IPS-20b (cell line): ENCODE results near the gene KLF15.

Experiments
- H3K27ac ChIP-seq: one replicate; pipeline ENCODE4 v1.5.1; 2013; ENCODE audit warnings: low read length
- H3K27me3 ChIP-seq: 2 replicates; pipeline ENCODE4 v1.6.1; 2013; ENCODE audit warnings: mild to moderate bottlenecking, low read length, inconsistent platforms; ENCODE audit not compliant: insufficient read depth
- H3K36me3 ChIP-seq: 2 replicates; pipeline ENCODE4 v1.6.1; 2013; ENCODE audit warnings: low read depth, mild to moderate bottlenecking, inconsistent platforms, low read length, moderate library complexity; ENCODE audit not compliant: insufficient read depth
- H3K4me1 ChIP-seq: 2 replicates; pipeline ENCODE4 v1.6.1; 2013; ENCODE audit warnings: mild to moderate bottlenecking, control low read depth, inconsistent platforms, low read length, moderate library complexity; ENCODE audit not compliant: insufficient read depth
- H3K4me3 ChIP-seq: 2 replicates; pipeline ENCODE4 v1.5.1; 2013; ENCODE audit warnings: mild to moderate bottlenecking, low read length, inconsistent platforms
- H3K9ac ChIP-seq: 2 replicates; pipeline ENCODE4 v1.6.1; 2013; ENCODE audit warnings: low read depth, mild to moderate bottlenecking, inconsistent platforms, low read length, moderate library complexity
- H3K9me3 ChIP-seq: 2 replicates; pipeline ENCODE4 v1.6.1; 2013; ENCODE audit warnings: mild to moderate bottlenecking, low read depth, low read length, inconsistent platforms; ENCODE audit not compliant: insufficient read depth

KLF15 gene

GRCh38 chr3:126380011-126380768 lies 23.0 kb upstream of the KLF15 start:
- Histone ChIP-seq H3K9ac (no peak overlapping the region), H3K4me3 (no peak overlapping the region), H3K36me3 (no peaks in the 10 kb centered on the region), H3K4me1 (no peaks in the 10 kb centered on the region), H3K27me3 (0 out of 2 replicates have a peak, but pooled peaks cover 5% of the 10 kb centered on the region), H3K27ac (no peak overlapping the region), H3K9me3 (no peaks in the 10 kb centered on the region)

- Histone ChIP-seq H3K4me3 (no peak overlapping the region), H3K27me3 (0 out of 2 replicates have a peak, but pooled peaks cover 5% of the 10 kb centered on the region), H3K9ac (no peak overlapping the region), H3K27ac (no peak overlapping the region), H3K36me3 (no peaks in the 10 kb centered on the region), H3K9me3 (no peaks in the 10 kb centered on the region), H3K4me1 (no peaks in the 10 kb centered on the region)
These were observed 21.1 kb upstream of the KLF15 start for GRCh38 chr3:126378341-126378751.

DNA sequence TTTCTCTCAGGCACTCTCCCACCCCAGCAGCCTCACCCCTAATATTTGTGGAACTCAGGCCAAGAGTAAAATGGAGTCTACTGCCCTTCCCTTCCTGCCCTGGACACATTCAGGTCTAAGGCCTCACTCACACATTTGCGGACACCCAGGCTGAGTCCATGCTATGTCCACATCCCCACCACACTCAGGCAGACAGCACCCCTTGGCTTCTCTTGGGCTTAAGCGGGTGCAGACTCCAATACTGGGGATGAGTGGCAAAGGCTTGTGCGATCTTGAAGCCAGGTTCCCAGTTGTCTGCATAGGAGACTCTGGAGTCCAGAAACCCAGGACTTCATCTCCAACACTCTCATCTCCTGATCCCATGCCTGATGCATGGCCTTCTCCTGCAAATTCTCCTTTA lies 20.0 kb upstream of the KLF15 start:
- Histone ChIP-seq H3K4me3 (no peak overlapping the region), H3K9ac (no peak overlapping the region), H3K4me1 (no peaks in the 10 kb centered on the region), H3K9me3 (no peaks in the 10 kb centered on the region), H3K27ac (no peak overlapping the region), H3K27me3 (0 out of 2 replicates have a peak, but pooled peaks cover 5% of the 10 kb centered on the region), H3K36me3 (no peaks in the 10 kb centered on the region)

GRCh38 chr3:126376444-126376843 lies 19.2 kb upstream of the KLF15 start:
- Histone ChIP-seq H3K9ac (no peak overlapping the region), H3K27me3 (0 out of 2 replicates have a peak, but pooled peaks cover 5% of the 10 kb centered on the region), H3K36me3 (no peaks in the 10 kb centered on the region), H3K27ac (no peak overlapping the region), H3K9me3 (no peaks in the 10 kb centered on the region), H3K4me1 (no peaks in the 10 kb centered on the region), H3K4me3 (no peak overlapping the region)

DNA sequence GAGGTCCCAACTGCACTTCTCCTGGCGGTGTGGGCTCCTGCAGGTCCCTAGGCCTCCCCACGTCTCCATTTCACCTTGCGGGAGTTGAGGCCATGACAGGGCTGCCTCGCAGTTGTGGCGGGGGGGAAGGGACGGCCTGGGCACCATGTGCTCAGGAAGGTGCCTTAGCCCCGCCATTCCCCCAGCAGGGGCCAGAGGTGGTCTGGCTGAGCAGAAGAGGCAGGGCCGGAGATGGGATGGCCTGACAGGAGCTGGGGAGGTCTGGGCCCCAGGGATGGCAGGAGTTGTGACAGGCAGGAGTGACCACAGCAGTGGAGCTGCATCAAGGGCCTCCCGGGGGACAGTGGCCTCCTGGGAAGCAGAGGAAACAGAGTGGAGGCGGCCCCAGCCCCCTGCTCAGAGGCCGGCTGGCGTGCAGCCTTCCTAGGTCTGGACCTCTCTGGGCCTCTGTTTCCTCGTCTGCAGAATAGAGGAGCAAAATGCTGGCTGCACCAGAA lies 18.7 kb upstream of the KLF15 start:
- no peak overlapping the region for H3K4me3 ChIP-seq
- no peaks in the 10 kb centered on the region for H3K9me3 ChIP-seq
- no peak overlapping the region for H3K27ac ChIP-seq
- H3K4me1 ChIP-seq, result no peaks in the 10 kb centered on the region
- no peak overlapping the region for H3K9ac ChIP-seq
- no peaks in the 10 kb centered on the region for H3K36me3 ChIP-seq
- H3K27me3 ChIP-seq, result 0 out of 2 replicates have a peak, but pooled peaks cover 5% of the 10 kb centered on the region

DNA sequence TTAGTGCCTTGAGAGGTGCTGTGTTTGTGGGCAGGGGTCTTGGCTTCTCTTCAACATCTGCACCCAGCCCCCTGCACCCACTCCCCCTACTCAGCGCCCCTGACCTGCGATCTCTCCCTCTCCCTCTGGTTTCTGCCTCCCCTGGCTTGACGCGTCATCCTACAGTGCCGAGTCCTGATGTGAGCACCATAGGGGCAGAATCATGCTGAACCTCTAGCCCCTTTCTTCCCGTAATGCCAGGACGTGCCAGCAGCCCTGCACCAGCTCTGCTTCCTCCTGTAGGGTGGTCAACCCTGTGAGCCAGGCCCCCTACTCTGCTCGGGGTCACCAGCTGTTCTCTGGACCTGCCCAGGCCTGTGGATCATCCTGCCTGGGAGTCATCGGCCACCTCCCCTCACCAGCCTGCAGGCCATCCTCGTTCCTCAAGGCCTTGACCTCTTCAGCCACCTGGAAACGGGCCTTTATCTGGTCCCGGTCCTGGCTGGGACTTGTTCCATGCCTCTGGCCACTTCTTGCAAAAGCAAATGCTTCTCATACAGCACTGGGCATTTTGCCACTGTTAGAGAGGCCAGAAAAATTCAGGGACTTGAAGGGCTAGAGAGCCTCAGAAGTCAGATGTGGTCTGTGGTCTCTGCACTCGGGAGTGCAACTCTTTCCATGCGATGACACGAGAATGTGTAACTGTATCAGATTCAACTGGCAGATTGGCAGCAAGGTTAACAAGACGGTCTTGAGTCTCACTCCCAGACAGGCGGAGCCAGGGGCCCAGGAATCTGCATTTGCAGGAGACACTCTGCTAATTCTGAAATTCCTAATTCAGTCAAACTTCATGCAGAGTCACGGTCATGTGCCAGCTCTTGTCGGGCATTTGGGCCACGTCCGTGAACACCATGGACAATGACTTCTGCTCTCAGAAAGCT lies 16.7 kb upstream of the KLF15 start:
- Histone ChIP-seq H3K9ac (no peak overlapping the region), H3K36me3 (no peaks in the 10 kb centered on the region), H3K9me3 (no peaks in the 10 kb centered on the region), H3K4me1 (no peaks in the 10 kb centered on the region), H3K4me3 (no peak overlapping the region), H3K27ac (no peak overlapping the region), H3K27me3 (no peaks in the 10 kb centered on the region)

DNA sequence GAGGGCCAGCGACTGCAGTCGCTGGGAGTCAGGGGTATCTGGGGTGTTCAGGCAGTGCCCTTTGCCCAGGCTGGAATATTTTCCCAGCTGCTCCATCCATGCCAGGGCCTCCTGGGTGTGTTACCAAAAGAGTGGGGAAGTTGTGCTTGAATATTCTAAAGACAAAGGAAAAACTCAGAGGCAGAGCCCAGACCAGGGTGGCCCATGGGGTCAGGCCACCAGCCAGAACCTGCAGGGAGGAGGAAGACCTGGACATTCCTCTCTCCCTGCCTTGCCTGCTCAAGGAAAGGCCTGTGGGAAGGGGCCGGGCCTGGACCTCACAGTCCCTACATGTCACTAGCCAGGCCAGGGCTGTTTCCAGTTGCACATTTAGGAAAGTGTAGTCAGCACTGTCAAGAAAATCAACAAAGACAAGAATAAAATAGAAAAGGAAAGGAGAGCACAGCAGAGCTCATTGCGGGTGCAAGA lies 16.0 kb upstream of the KLF15 start:
- Histone ChIP-seq H3K4me1 (no peaks in the 10 kb centered on the region), H3K27ac (no peak overlapping the region), H3K9ac (no peak overlapping the region), H3K36me3 (no peaks in the 10 kb centered on the region), H3K27me3 (no peaks in the 10 kb centered on the region), H3K9me3 (no peaks in the 10 kb centered on the region), H3K4me3 (no peak overlapping the region)

GRCh38 chr3:126372413-126373145 lies 15.4 kb upstream of the KLF15 start:
- no peaks in the 10 kb centered on the region for H3K27me3 ChIP-seq
- no peaks in the 10 kb centered on the region for H3K4me1 ChIP-seq

DNA sequence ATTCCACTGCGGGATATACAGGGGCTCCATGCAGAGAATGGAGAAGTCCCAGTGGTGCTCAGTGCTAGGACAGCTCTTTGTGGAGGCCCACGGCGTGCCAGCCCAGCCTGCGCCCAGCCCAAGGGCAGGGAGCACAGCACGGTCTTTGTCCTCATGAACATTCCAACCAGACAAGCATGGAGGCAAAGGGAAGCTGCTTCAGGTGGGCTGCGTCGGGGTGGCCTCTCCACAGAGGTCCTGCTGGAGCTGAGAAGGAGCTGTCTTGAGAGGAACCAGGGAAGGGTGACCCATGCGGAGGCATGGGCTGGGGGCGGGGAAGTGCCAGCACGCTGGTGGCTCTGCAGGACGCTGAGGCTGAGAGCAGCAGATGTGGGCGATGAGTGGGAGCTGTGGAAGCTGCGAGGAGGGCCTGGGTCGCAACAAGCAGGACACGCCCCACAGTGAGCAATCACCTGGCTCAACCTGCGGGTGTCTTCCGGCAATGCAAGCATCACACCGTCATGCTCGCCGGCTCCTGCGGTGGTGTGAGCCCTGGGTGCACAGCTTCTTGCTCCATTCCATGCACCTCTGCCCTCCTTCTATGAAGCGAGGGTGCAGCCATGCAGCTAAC lies 14.0 kb upstream of the KLF15 start:
- no peaks in the 10 kb centered on the region for H3K27me3 ChIP-seq

More at GRCh38 chr3:126372413-126373145, 15.4 kb upstream of the KLF15 start:
- H3K9me3 ChIP-seq, result no peaks in the 10 kb centered on the region
- no peak overlapping the region for H3K9ac ChIP-seq
- no peak overlapping the region for H3K4me3 ChIP-seq
- no peak overlapping the region for H3K27ac ChIP-seq
- H3K36me3 ChIP-seq, result no peaks in the 10 kb centered on the region

DNA sequence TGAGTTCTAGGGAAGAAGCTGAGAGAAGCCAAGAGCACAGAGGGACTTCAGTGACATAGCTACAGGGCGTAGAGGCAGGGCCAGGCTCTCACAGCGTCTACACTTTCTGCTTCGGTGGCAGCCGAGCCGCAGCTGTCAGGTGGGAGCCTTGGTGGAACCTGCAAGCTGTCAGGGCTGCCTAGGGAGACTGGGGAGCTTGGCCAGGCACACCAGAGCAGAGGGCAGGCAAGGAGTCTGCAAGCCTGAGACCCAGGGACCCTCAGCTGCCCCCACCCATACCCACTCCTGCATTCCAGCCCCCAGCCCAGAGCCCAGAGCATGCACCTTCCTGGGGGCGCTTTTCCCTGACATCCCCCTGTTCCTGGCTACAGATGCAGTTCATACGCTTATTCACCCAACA lies 13.4 kb upstream of the KLF15 start:
- Histone ChIP-seq H3K9ac (no peak overlapping the region), H3K4me3 (no peak overlapping the region), H3K36me3 (no peaks in the 10 kb centered on the region), H3K4me1 (no peaks in the 10 kb centered on the region), H3K9me3 (no peaks in the 10 kb centered on the region), H3K27me3 (no peaks in the 10 kb centered on the region), H3K27ac (no peak overlapping the region)

More for the DNA sequence above, 14.0 kb upstream of the KLF15 start:
- Histone ChIP-seq H3K9me3 (no peaks in the 10 kb centered on the region), H3K27ac (no peak overlapping the region), H3K9ac (no peak overlapping the region), H3K36me3 (no peaks in the 10 kb centered on the region), H3K4me3 (no peak overlapping the region), H3K4me1 (no peaks in the 10 kb centered on the region)

DNA sequence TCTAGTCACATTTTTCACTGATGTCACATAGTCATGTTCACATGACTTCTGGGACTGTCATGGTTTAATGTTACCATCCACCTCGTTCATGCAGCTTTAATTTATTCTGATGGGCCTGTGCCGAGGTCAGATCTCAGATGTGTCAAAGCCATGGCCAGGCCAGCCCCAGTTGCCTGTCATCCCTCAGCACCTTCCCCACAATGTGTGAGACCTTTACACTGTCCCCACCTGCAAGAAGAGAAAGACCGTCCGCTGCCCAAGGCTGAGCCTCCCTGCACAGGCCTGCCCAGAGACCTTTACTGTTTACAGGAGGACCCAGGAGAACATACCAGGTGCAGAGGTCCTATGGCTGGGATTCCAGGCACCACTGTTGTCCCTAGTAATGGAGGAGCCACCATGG lies 12.8 kb upstream of the KLF15 start:
- no peaks in the 10 kb centered on the region for H3K4me1 ChIP-seq
- H3K4me3 ChIP-seq, result no peak overlapping the region
- H3K27ac ChIP-seq, result no peak overlapping the region
- no peaks in the 10 kb centered on the region for H3K36me3 ChIP-seq
- H3K9me3 ChIP-seq, result no peaks in the 10 kb centered on the region
- H3K9ac ChIP-seq, result no peak overlapping the region
- H3K27me3 ChIP-seq, result no peaks in the 10 kb centered on the region
